Activated B cell treated with CpG ODN at 0.5 μM for 24 hours (primary cell): ENCODE data around the gene MEOX2. TPM values are rescaled to one million over a fixed set of nuclear protein-coding genes. Genes with fewer than 3 reads are reported as not detected.

Experiments
- ATAC-seq: fragments of 200-7000 bp; cut with Tn5 transposase; one replicate; pipeline ENCODE4 v1.10.0; 2021; ENCODE audit warnings: low read depth, mild to moderate bottlenecking, moderate library complexity
- CTCF ChIA-PET: fragments of 350-600 bp; sonication (Branson Sonifier 250); formaldehyde crosslinking; loops from one replicate; lab custom pipeline; 2021; ENCODE audit warnings: antibody characterized with exemption; lab: Charles Lee
- POLR2A ChIA-PET: fragments of 350-600 bp; sonication (Branson Sonifier 250); formaldehyde crosslinking; loops from one replicate; lab custom pipeline; 2021; ENCODE audit warnings: antibody characterized with exemption; lab: Charles Lee
- DNase-seq: peaks from one replicate; pipeline ENCODE4 v3.0.0; 2022
- H3K27ac Mint-ChIP-seq: one replicate; pipeline ENCODE4 v1.8.0; 2020; ENCODE audit warnings: mixed read lengths
- H3K27me3 Mint-ChIP-seq: one replicate; pipeline ENCODE4 v1.8.0; 2021; ENCODE audit warnings: mixed read lengths
- H3K36me3 Mint-ChIP-seq: one replicate; pipeline ENCODE4 v1.8.0; 2021; ENCODE audit warnings: low read depth, mixed read lengths
- H3K4me1 Mint-ChIP-seq: one replicate; pipeline ENCODE4 v1.8.0; 2021; ENCODE audit warnings: mixed read lengths
- H3K4me3 Mint-ChIP-seq: one replicate; pipeline ENCODE4 v1.8.0; 2020; ENCODE audit warnings: mild to moderate bottlenecking, mixed read lengths
- H3K9me3 Mint-ChIP-seq: one replicate; pipeline ENCODE4 v1.8.0; 2020; ENCODE audit warnings: mixed read lengths
- intact Hi-C: fragments of 100-400 bp; cut with micrococcal nuclease; formaldehyde crosslinking; loops from one replicate; pipeline ENCODE4 v1.15.1; 2024
- total RNA-seq: library from RNA; stranded (reverse); gene quantifications from 2 replicates; pipeline ENCODE4 v1.2.3, GENCODE V29; 2022
- TF ChIP-seq, protein P1 (sequence below): fragments of 200-600 bp; IDR thresholded peaks from one replicate; pipeline ENCODE4 v1.8.0; 2022; ENCODE audit warnings: antibody characterized with exemption, mild to moderate bottlenecking

The MEOX2 gene
- total RNA-seq, 1 donor from 2014 or later = not detected

DNA sequence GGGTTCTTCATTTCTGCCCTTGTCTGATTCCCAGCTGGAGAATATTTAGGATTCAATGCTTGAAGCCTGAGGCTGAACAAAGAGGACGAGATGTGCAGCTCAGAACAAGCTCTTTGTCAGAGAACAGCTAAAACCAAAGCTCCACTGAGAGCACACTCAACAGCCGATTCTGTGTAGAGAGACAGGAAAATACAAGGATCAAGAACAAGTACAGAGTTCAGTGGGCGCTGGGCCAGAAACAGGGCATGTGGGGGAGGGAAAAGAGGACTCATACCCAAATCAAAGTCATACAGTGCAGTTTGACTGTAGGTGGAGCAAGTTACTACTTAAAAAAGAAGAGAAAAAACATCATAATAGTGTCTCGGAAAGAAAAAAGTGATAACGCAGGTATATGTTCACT is 124.6 kb downstream of the MEOX2 start, which contains the start of gene AGMO:
Gene AGMO, minus strand, starts transcription at position 181 of the 400 bp plus-strand sequence.
- Mint-ChIP-seq H3K36me3 (no peaks in the 10 kb centered on the region), H3K4me3 (no peak within 1 kb of the TSS), H3K4me1 (no peaks in the 10 kb centered on the region), H3K9me3 (no peaks in the 10 kb centered on the region), H3K27ac (no peak within 1 kb of the TSS), H3K27me3 (no peaks in the 10 kb centered on the region)
- no peak for DNase-seq
- intact Hi-C loops = loop anchor here (10.0 kb wide), 2 partner anchors 47 to 63 kb away; no protein-coding TSS in a partner anchor
- POLR2A ChIA-PET = no interaction called here
- TF ChIP-seq, protein P1, sequence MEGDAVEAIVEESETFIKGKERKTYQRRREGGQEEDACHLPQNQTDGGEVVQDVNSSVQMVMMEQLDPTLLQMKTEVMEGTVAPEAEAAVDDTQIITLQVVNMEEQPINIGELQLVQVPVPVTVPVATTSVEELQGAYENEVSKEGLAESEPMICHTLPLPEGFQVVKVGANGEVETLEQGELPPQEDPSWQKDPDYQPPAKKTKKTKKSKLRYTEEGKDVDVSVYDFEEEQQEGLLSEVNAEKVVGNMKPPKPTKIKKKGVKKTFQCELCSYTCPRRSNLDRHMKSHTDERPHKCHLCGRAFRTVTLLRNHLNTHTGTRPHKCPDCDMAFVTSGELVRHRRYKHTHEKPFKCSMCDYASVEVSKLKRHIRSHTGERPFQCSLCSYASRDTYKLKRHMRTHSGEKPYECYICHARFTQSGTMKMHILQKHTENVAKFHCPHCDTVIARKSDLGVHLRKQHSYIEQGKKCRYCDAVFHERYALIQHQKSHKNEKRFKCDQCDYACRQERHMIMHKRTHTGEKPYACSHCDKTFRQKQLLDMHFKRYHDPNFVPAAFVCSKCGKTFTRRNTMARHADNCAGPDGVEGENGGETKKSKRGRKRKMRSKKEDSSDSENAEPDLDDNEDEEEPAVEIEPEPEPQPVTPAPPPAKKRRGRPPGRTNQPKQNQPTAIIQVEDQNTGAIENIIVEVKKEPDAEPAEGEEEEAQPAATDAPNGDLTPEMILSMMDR = no peak
- CTCF ChIA-PET = no interaction called here
- ATAC-seq = no peak

Other genes starting within 250 kb of the MEOX2 start
- gene AGMO, start 124.7 kb downstream of the MEOX2 start, total RNA-seq = not detected in 2 replicates